Heart right ventricle (tissue), 16 donors: ENCODE measurements around the gene NAA38. TPM values are rescaled to one million over a fixed set of nuclear protein-coding genes. Genes with fewer than 3 reads are reported as not detected.

Source experiments
- ATAC-seq, 8 donors: fragments of 200-7000 bp; cut with Tn5 transposase; one replicate each; pipeline ENCODE4 v1.9.1; 2020; ENCODE audit warnings: mild to moderate bottlenecking in 8 of 8, moderate library complexity in 8 of 8, moderate number of reproducible peaks in 1 of 8
- DNase-seq, 2 donors: peaks; one replicate each; pipeline ENCODE4 v3.0.0-alpha.2; 2020
- H3K27ac ChIP-seq, 10 donors: fragments of 200-600 bp; sonication (generic) in 2 of 10; one replicate each; pipeline versions ENCODE4 v1.5.0 to v1.8.0; 2020 to 2022; ENCODE audit warnings: mild to moderate bottlenecking in 3 of 10
- H3K27me3 ChIP-seq, 7 donors: fragments of 200-600 bp; one replicate each; pipeline ENCODE4 v1.8.0; 2021 to 2022; ENCODE audit warnings: mild to moderate bottlenecking in 2 of 7
- H3K36me3 ChIP-seq, 9 donors: fragments of 200-600 bp; sonication (generic) in 1 of 9; one replicate each; pipeline versions ENCODE4 v1.5.0 to v1.8.0; 2020 to 2022; ENCODE audit warnings: mild to moderate bottlenecking in 2 of 9
- H3K4me1 ChIP-seq, 9 donors: fragments of 200-600 bp; sonication (generic) in 1 of 9; one replicate each; pipeline versions ENCODE4 v1.5.0 to v1.8.0; 2020 to 2022; ENCODE audit warnings: mild to moderate bottlenecking in 4 of 9
- H3K4me3 ChIP-seq, 10 donors: fragments of 200-600 bp; sonication (generic) in 2 of 10; one replicate each; pipeline versions ENCODE4 v1.5.0 to v1.8.0; 2020 to 2022; ENCODE audit warnings: mild to moderate bottlenecking in 7 of 10, moderate library complexity in 2 of 10
- H3K9me3 ChIP-seq, 11 donors: fragments of 200-600 bp in 10 of 11; sonication (generic) in 2 of 11; one replicate each; pipeline versions ENCODE4 v1.5.0 to v1.8.0; 2013 to 2022; ENCODE audit warnings: mild to moderate bottlenecking in 2 of 11, control low read depth in 1 of 11, moderate library complexity in 1 of 11
- WGBS, 2 donors: extraction: QIAGEN DNeasy Blood & Tissue Kit; methylation state at CpG; one replicate each; pipeline ENCODE4 v1.1.7; 2013; ENCODE audit warnings: inconsistent platforms in 1 of 2; 5-methylcytosine and 5-hydroxymethylcytosine counted together
- intact Hi-C, 10 donors: fragments of 100-400 bp; cut with DNase I; formaldehyde crosslinking; loops; one replicate each; pipeline versions ENCODE4 v1.11.1 to v1.14.2; 2022
- polyA plus RNA-seq, 2 donors: library from polyadenylated mRNA; stranded (reverse); fragments of 200-250 nt; gene quantifications; one replicate each; pipeline ENCODE4 v1.2.3, GENCODE V29; 2013
- total RNA-seq, 10 donors: library from RNA; stranded (reverse); fragmentation: NEBNext Ultra II Directional in 3 of 10; extraction: Animal tissue kit (Norgen Biotek cat#: 25700) in 3 of 10; gene quantifications; one replicate each; pipeline versions ENCODE4 v1.2.1 to v1.2.4, GENCODE V29; 2021 to 2023
- TF ChIP-seq, protein P1 (sequence below), 9 donors: fragments of 200-600 bp; sonication (generic) in 2 of 9; IDR thresholded peaks; one replicate each; pipeline versions ENCODE4 v1.5.0 to v1.8.0; 2021 to 2022; ENCODE audit warnings: antibody characterized with exemption in 9 of 9, mild to moderate bottlenecking in 5 of 9, moderate library complexity in 1 of 9
- donor health status: Arrhythmogenic right ventricular cardiomyopathy.
- donor health status: ischemic (EF 13 %, LVEDD 7.1; RV severe dilation, severe dysfunction).
- donor health status: healthy with polysubstance abuse.
- donor health status: DM: no; HTN: yes; CAD: no.
- donor health status: DM: no; HTN: no; CAD: no.
- donor health status: ischemic (EF 25% LVEDD 6.9; RV normal size, moderate dysfunction).
- donor health status: ischemic (EF 25% LVEDD 5.7; RV mildly dilated, moderate dysfunction).
- donor health status: healthy.
- donor health status: DM: yes; HTN: yes; CAD: no.
- donor health status: Ischemic cardiomyopathy.
- donor health status: ischemic (EF 35%, LVEDD 5.7; RV mildly dilated, moderate dysfunction).
- donor health status: nonischemic (EF 11% LVEDD 7.7; RV severe dilation, severe dysfunction).
- donor health status: DM: yes; HTN: yes; CAD: no.
- donor health status: PGD.
- donor health status: ischemic (EF 29% LVEDD 5.4; RV normal size, mild dysfunction).
- donor health status: nonischemic (EF 23%, LVEDD 6.1; RV moderate dilation, normal function).

The NAA38 gene
- total and polyA plus RNA-seq, 12 donors = 59.2 to 167 (median 75.2) TPM

GRCh38 chr17:7824021-7824924 lies 33.1 kb downstream of the NAA38 start:
- 88 to 89% methylated on average over 9 of the region's 9 CpGs for WGBS, 2 donors
- DNase-seq = no peak
- no peak overlapping the region for H3K4me3 ChIP-seq
- no peaks in the 10 kb centered on the region for H3K36me3 ChIP-seq
- H3K27ac ChIP-seq = no peak overlapping the region
- intact Hi-C loops = loop anchor here in 8 of 10 donors (5.0 to 10.0 kb wide), 8 partner anchors 33 to 168 kb away; partner anchors contain the start of genes CYB5D1 (in 2 of the 8), NAA38 (in 2 of the 8) and TMEM88 (in 2 of the 8)
- no peaks in the 10 kb centered on the region for H3K9me3 ChIP-seq
- TF ChIP-seq, protein P1, sequence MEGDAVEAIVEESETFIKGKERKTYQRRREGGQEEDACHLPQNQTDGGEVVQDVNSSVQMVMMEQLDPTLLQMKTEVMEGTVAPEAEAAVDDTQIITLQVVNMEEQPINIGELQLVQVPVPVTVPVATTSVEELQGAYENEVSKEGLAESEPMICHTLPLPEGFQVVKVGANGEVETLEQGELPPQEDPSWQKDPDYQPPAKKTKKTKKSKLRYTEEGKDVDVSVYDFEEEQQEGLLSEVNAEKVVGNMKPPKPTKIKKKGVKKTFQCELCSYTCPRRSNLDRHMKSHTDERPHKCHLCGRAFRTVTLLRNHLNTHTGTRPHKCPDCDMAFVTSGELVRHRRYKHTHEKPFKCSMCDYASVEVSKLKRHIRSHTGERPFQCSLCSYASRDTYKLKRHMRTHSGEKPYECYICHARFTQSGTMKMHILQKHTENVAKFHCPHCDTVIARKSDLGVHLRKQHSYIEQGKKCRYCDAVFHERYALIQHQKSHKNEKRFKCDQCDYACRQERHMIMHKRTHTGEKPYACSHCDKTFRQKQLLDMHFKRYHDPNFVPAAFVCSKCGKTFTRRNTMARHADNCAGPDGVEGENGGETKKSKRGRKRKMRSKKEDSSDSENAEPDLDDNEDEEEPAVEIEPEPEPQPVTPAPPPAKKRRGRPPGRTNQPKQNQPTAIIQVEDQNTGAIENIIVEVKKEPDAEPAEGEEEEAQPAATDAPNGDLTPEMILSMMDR (IDR thresholded peaks at IDR 0.05) = no peak
- no peak for ATAC-seq
- peaks cover 0 to 7% (median 0%) of the 10 kb centered on the region in 9 donors for H3K4me1 ChIP-seq
- peaks cover 0 to 5% (median 0%) of the 10 kb centered on the region in 7 donors for H3K27me3 ChIP-seq

GRCh38 chr17:7823581-7824001 lies 33.8 kb downstream of the NAA38 start:
- 86 to 90% methylated on average over 20 of the region's 20 CpGs for WGBS, 2 donors
- TF ChIP-seq, protein P1 (IDR thresholded peaks at IDR 0.05) = no peak
- ATAC-seq = no peak
- H3K4me1 ChIP-seq = peaks cover 0 to 7% (median 0%) of the 10 kb centered on the region in 9 donors
- H3K9me3 ChIP-seq = no peaks in the 10 kb centered on the region
- intact Hi-C loops = loop anchor here (2.0 to 10.0 kb wide), 11 partner anchors 34 to 169 kb away; partner anchors contain the start of genes CYB5D1 (in 2 of the 10), NAA38 (in 2 of the 10), TMEM88 (in 2 of the 10) and CHD3 (in 1 of the 10)
- no peak for DNase-seq
- H3K27me3 ChIP-seq = peaks cover 0 to 5% (median 0%) of the 10 kb centered on the region in 7 donors
- H3K4me3 ChIP-seq = no peak overlapping the region
- H3K27ac ChIP-seq = no peak overlapping the region
- no peaks in the 10 kb centered on the region for H3K36me3 ChIP-seq

DNA sequence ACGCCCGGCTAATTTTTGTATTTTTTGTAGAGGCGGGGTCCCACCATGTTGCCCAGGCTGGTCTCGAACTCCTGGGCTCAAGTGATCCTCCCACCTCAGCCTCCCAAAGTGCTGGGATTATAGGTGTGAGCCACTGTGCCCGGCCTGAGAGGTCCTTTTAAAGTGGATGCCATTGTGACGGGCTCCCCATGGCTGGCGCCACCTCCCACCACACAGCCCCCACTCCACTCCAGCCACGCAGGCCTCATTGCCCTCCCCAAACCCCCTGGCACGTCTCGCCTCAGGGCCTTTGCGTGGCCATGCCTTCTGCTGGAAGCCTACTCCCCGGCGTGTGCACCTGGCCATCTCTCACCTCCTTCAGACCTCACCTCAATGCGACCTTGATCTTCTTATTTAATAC lies 35.2 kb downstream of the NAA38 start:
- 75 to 77% methylated on average over 14 of the region's 14 CpGs for whole genome bisulfite sequencing, 2 donors
- no peaks in the 10 kb centered on the region for H3K9me3 ChIP-seq
- no peak overlapping the region for H3K4me3 ChIP-seq
- no peak for DNase-seq
- H3K27me3 ChIP-seq = peaks cover 0 to 10% (median 0%) of the 10 kb centered on the region in 7 donors
- intact Hi-C loops = loop anchor here (1.0 to 10.0 kb wide), 13 partner anchors 29 to 170 kb away; partner anchors contain the start of genes CYB5D1 (in 2 of the 10), NAA38 (in 2 of the 10), TMEM88 (in 2 of the 10) and CHD3 (in 1 of the 10)
- no peak overlapping the region for H3K27ac ChIP-seq
- ATAC-seq = peak in 1 of 8 donors; percentile 12
- TF ChIP-seq, protein P1 (IDR thresholded peaks at IDR 0.05) = no peak
- H3K4me1 ChIP-seq = peaks cover 0 to 7% (median 0%) of the 10 kb centered on the region in 9 donors
- no peaks in the 10 kb centered on the region for H3K36me3 ChIP-seq

DNA sequence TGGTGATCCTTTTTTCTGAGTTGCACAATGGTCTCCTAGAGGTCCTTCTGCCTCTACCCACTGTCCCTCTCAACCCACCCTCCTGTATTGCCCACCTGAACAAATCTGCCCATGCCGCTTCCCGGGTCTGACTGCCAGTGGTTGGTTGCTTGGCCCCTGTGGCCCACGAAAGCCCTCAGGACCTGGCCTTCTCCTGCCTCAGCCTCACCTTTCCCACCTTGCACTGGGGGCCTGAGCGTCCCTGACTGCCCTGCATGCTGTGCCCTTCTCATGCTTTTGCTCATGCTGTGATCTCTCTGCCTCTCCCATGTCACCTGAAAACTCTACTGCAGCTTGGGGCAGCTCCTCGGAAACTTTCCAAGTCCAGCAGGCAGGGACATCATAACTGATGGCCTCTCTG lies 37.1 kb downstream of the NAA38 start:
- no peaks in the 10 kb centered on the region for H3K36me3 ChIP-seq
- intact Hi-C loops = loop anchor here in 8 of 10 donors (2.0 to 10.0 kb wide), 9 partner anchors 37 to 172 kb away; partner anchors contain the start of genes CYB5D1 (in 2 of the 8), NAA38 (in 2 of the 8) and TMEM88 (in 2 of the 8)

More for the DNA sequence above, 37.1 kb downstream of the NAA38 start:
- WGBS, 2 donors = 83% methylated on average over 5 of the region's 5 CpGs
- H3K9me3 ChIP-seq = no peaks in the 10 kb centered on the region
- TF ChIP-seq, protein P1 (IDR thresholded peaks at IDR 0.05) = no peak
- H3K4me1 ChIP-seq = peaks cover 0 to 3% (median 0%) of the 10 kb centered on the region in 9 donors
- no peak overlapping the region for H3K4me3 ChIP-seq
- H3K27ac ChIP-seq = no peak overlapping the region
- DNase-seq = no peak
- peaks cover 0 to 10% (median 0%) of the 10 kb centered on the region in 7 donors for H3K27me3 ChIP-seq
- no peak for ATAC-seq
